Measurements from ENCODE around the gene CSF1R.

The CSF1R gene

GRCh38 chr5:150016537-150016936 lies 69.8 kb downstream of the CSF1R start:
- no peak for TF ChIP-seq CTCF (IDR thresholded peaks at IDR 0.05; ENCODE audit: low read length, missing control alignments)
- H3K4me3 ChIP-seq (replicated peaks; ENCODE audit: low read depth, low read length), result no peak overlapping the region
- no peak for DNase-seq (ENCODE audit: low read depth)

- no peak overlapping the region for H3K4me3 ChIP-seq (replicated peaks; ENCODE audit: low read depth, low read length)
- TF ChIP-seq CTCF (IDR thresholded peaks at IDR 0.05; ENCODE audit: low read length, missing control alignments), result no peak
- no peak for DNase-seq (ENCODE audit: low read depth)
Measured at GRCh38 chr5:150015415-150015814, 70.9 kb downstream of the CSF1R start.

GRCh38 chr5:150014456-150014855 lies 71.9 kb downstream of the CSF1R start:
- TF ChIP-seq CTCF (IDR thresholded peaks at IDR 0.05; ENCODE audit: low read length, missing control alignments), result no peak
- no peak for DNase-seq (ENCODE audit: low read depth)
- H3K4me3 ChIP-seq (replicated peaks; ENCODE audit: low read depth, low read length), result no peak overlapping the region

- no peak for TF ChIP-seq CTCF (IDR thresholded peaks at IDR 0.05; ENCODE audit: low read length, missing control alignments)
- no peak overlapping the region for H3K4me3 ChIP-seq (replicated peaks; ENCODE audit: low read depth, low read length)
- no peak for DNase-seq (ENCODE audit: low read depth)
Measured at GRCh38 chr5:150013931-150014330, 72.4 kb downstream of the CSF1R start.

GRCh38 chr5:150009671-150010387 lies 76.5 kb downstream of the CSF1R start:
- no peak overlapping the region for H3K4me3 ChIP-seq (replicated peaks; ENCODE audit: low read depth, low read length)
- DNase-seq (ENCODE audit: low read depth), result peak; percentile 58
- no peak for TF ChIP-seq CTCF (IDR thresholded peaks at IDR 0.05; ENCODE audit: low read length, missing control alignments)

GRCh38 chr5:150007050-150007449 lies 79.3 kb downstream of the CSF1R start:
- no peak for TF ChIP-seq CTCF (IDR thresholded peaks at IDR 0.05; ENCODE audit: low read length, missing control alignments)
- H3K4me3 ChIP-seq (replicated peaks; ENCODE audit: low read depth, low read length), result no peak overlapping the region
- no peak for DNase-seq (ENCODE audit: low read depth)

GRCh38 chr5:150006318-150006717 lies 80.0 kb downstream of the CSF1R start:
- no peak for TF ChIP-seq CTCF (IDR thresholded peaks at IDR 0.05; ENCODE audit: low read length, missing control alignments)
- no peak overlapping the region for H3K4me3 ChIP-seq (replicated peaks; ENCODE audit: low read depth, low read length)
- DNase-seq (ENCODE audit: low read depth), result no peak

Data from fibroblast of pulmonary artery (primary cell).